Cardiac fibroblast (primary cell): ENCODE results near the gene ATP2C2.
"Not testable (repeated sequence)": the region's sequence is repeated elsewhere in the genome, so short reads cannot be mapped to it uniquely, and the experiment has no call there.

Source experiments
- DNase-seq, 2 donors: peaks; one replicate each; pipeline versions ENCODE4 v3.0.0 to v3.0.0-alpha.2; 2010; ENCODE audit warnings: low read depth in 2 of 2
- H3K4me3 ChIP-seq, 2 donors: replicated peaks in 1 of 2; 1 replicate in 1 of 2; 2 replicates in 1 of 2; pipeline ENCODE4 v1.5.1; 2011; ENCODE audit warnings: low read depth in 2 of 2, low read length in 2 of 2, mild to moderate bottlenecking in 2 of 2, moderate library complexity in 1 of 2
- TF ChIP-seq, protein P1 (sequence below): IDR thresholded peaks from one replicate; pipeline ENCODE4 v1.5.1; 2011; ENCODE audit warnings: low read depth, mild to moderate bottlenecking, low read length, inconsistent platforms

The ATP2C2 gene

DNA sequence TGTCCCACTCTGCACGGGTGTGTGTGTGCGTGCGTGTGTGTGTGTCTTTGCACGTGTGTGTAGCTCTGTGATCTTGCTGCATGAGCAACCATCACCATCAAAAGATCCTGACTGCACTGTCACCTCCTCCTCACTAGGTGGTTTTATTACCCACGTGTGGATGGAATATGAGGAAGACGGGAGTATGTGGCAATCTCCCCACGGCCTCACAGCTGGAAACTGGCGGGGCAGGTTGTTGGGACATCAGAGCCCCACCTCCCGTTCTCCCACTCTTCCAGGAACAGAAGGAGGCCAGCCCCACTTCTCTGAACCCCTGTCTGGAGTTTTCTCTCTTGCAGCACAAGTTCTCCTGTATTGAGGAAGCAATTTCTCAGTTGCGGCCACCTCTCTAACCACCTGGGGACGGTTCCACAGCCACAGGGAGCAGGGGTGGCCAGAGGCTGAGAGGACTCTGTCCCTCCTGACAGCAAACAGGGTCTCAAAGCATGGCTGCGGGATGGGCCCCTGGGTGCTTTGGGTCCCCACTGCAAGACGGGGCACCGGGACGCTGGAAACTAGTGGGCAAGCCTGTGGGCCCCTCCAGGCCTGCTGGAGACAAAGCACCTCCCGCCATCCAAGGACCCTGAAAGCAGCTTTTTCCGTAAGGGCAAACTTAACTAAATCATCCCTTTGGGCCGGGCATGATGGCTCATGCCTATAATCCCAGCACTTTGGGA, 27.9 kb upstream of the ATP2C2 start:
- peak in 1 of 2 donors; percentile 2 for DNase-seq
- TF ChIP-seq, protein P1, sequence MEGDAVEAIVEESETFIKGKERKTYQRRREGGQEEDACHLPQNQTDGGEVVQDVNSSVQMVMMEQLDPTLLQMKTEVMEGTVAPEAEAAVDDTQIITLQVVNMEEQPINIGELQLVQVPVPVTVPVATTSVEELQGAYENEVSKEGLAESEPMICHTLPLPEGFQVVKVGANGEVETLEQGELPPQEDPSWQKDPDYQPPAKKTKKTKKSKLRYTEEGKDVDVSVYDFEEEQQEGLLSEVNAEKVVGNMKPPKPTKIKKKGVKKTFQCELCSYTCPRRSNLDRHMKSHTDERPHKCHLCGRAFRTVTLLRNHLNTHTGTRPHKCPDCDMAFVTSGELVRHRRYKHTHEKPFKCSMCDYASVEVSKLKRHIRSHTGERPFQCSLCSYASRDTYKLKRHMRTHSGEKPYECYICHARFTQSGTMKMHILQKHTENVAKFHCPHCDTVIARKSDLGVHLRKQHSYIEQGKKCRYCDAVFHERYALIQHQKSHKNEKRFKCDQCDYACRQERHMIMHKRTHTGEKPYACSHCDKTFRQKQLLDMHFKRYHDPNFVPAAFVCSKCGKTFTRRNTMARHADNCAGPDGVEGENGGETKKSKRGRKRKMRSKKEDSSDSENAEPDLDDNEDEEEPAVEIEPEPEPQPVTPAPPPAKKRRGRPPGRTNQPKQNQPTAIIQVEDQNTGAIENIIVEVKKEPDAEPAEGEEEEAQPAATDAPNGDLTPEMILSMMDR, result no peak
- no peak overlapping the region for H3K4me3 ChIP-seq

DNA sequence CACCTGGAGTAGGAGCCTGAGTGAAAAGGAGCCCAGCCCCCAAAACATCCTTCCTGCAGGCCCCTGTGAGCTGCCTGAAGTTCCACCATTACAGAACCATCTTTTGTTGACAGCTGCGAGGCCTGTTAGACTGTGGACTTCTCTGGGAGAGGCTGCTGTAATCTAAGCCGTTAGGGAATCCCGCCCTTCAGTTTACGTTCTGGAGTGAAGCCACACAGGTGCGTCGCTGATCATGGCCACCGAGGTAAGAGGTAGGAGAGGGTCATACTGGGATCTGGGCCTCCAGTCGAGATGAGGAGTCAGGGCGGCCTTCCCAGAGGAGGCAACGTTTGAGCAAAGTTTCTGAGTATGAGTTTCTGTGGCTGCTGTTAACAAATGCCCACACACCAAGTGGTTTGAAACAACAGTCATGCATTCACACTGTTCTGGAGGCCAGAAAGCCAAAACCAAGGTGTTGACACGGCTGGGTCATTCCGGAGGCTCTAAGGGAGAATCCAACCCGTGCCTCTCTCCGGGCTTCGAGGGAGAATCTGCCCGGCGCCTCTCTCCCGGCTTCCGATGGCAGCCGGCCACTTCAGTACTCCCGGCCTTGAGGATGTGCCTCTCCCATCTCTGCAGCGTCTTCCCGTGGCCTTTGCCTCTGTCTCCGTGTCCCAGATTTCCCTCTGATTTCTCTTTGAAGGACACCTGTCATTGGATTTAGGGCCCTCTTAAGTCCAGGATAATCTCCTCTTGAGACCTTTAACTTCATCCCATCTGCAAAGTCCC, 26.6 kb upstream of the ATP2C2 start:
- no peak for DNase-seq
- H3K4me3 ChIP-seq, result no peak overlapping the region
- TF ChIP-seq, protein P1, result no peak

DNA sequence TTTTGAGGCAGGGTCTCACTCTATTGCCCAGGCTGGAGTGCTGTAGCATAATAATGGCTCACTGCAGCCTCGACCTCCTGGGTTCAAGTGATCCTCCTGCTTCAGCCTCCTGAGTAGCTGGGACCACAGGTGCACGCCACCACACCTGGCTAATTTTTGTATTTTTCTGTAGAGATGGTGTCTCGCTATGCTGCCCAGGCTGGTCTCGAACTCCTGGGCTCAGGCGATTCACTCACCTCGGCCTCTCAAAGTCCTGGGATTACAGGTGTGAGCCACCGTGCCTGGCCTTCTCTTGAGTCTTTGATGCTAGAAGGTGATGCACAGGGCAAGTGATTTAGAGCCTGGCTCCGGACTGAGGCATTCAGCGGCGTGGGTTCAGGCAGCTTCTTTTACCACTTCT, 24.5 kb upstream of the ATP2C2 start:
- DNase-seq, H3K4me3 ChIP-seq: not testable (repeated sequence)

- H3K4me3 ChIP-seq, result no peak overlapping the region
- DNase-seq, result no peak
- TF ChIP-seq, protein P1, result no peak
Measured at GRCh38 chr16:84344781-84345180, 23.6 kb upstream of the ATP2C2 start.

- H3K4me3 ChIP-seq, result no peak overlapping the region
- DNase-seq, result no peak
- TF ChIP-seq, protein P1, result no peak
Measured at GRCh38 chr16:84347161-84347560, 21.2 kb upstream of the ATP2C2 start.

- no peak overlapping the region for H3K4me3 ChIP-seq
- TF ChIP-seq, protein P1, result no peak
- no peak for DNase-seq
Measured at GRCh38 chr16:84348386-84348888, 19.9 kb upstream of the ATP2C2 start.
